B cell (primary cell): Measurements from ENCODE around the gene ZNF554. TPM values are rescaled to one million over a fixed set of nuclear protein-coding genes. Genes with fewer than 3 reads are reported as not detected.

Source experiments
- ATAC-seq: fragments of 200-7000 bp; cut with Tn5 transposase; one replicate; pipeline ENCODE4 v1.10.0; 2021; ENCODE audit warnings: low read depth, mild to moderate bottlenecking, moderate number of reproducible peaks, moderate library complexity
- CTCF ChIA-PET: fragments of 350-600 bp; sonication (Branson Sonifier 250); formaldehyde crosslinking; loops from one replicate; lab custom pipeline; 2021; ENCODE audit warnings: antibody characterized with exemption, inconsistent platforms; lab: Charles Lee
- POLR2A ChIA-PET: fragments of 350-600 bp; sonication (Branson Sonifier 250); formaldehyde crosslinking; loops from one replicate; lab custom pipeline; 2021; ENCODE audit warnings: antibody characterized with exemption; lab: Charles Lee
- DNase-seq: peaks from one replicate; pipeline ENCODE4 v3.0.0; 2013
- H2AFZ ChIP-seq: 2 replicates; pipeline ENCODE4 v1.6.1; 2012; ENCODE audit warnings: mild to moderate bottlenecking, low read depth, low read length; ENCODE audit not compliant: insufficient read depth, poor library complexity, severe bottlenecking
- H3K27ac ChIP-seq, 2 donors: 1 replicate in 1 of 2; 2 replicates in 1 of 2; pipeline ENCODE4 v1.5.1; 2012 to 2013; ENCODE audit warnings: low read length in 2 of 2, mild to moderate bottlenecking in 2 of 2, moderate library complexity in 1 of 2
- H3K27me3 ChIP-seq, 4 experiments: fragments of 200-600 bp in 1 of 4; sonication (generic) in 1 of 4; replicated peaks in 1 of 4; 1 replicate in 2 of 4; 2 replicates in 2 of 4; pipeline versions ENCODE4 v1.6.1 to v1.7.0; 2013 to 2016; ENCODE audit warnings: low read length in 3 of 4, mild to moderate bottlenecking in 2 of 4, mixed read lengths in 1 of 4, moderate library complexity in 1 of 4; ENCODE audit not compliant: insufficient read depth in 4 of 4, control insufficient read depth in 3 of 4; ENCODE audit errors: control extremely low read depth in 1 of 4
- H3K36me3 ChIP-seq, 2 experiments: replicated peaks in 1 of 2; 1 replicate in 1 of 2; 2 replicates in 1 of 2; pipeline versions ENCODE4 v1.6.1 to v1.7.1; 2013; ENCODE audit warnings: low read length in 1 of 2; ENCODE audit not compliant: insufficient read depth in 2 of 2, control insufficient read depth in 1 of 2; ENCODE audit errors: control extremely low read depth in 1 of 2, extremely low read depth in 1 of 2
- H3K4me1 ChIP-seq, 2 donors: fragments of 200-600 bp in 1 of 2; sonication (generic) in 1 of 2; 1 replicate in 1 of 2; 2 replicates in 1 of 2; pipeline versions ENCODE4 v1.5.1 to v1.6.1; 2013 to 2017; ENCODE audit warnings: low read length in 2 of 2; ENCODE audit not compliant: control insufficient read depth in 2 of 2, insufficient read depth in 2 of 2
- H3K4me2 ChIP-seq: replicated peaks from 2 replicates; pipeline ENCODE3; 2012; ENCODE audit warnings: mild to moderate bottlenecking, low read depth, low read length; ENCODE audit not compliant: poor library complexity, severe bottlenecking
- H3K4me3 ChIP-seq, 5 experiments: fragments of 200-600 bp in 1 of 5; sonication (generic) in 1 of 5; 1 replicate in 3 of 5; 2 replicates in 2 of 5; pipeline versions ENCODE4 v1.5.1 to v1.7.0; 2011 to 2016; ENCODE audit warnings: low read length in 4 of 5, mild to moderate bottlenecking in 4 of 5, low read depth in 2 of 5, control low read depth in 1 of 5, moderate library complexity in 1 of 5; ENCODE audit not compliant: insufficient read depth in 1 of 5; ENCODE audit errors: control extremely low read depth in 1 of 5, extremely low read depth in 1 of 5
- H3K79me2 ChIP-seq: fragments of 200-600 bp; sonication (generic); one replicate; pipeline ENCODE4 v1.6.0; 2016; ENCODE audit warnings: low read length; ENCODE audit not compliant: control insufficient read depth, insufficient read depth
- H3K9ac ChIP-seq: fragments of 200-600 bp; sonication (generic); 2 replicates; pipeline ENCODE4 v1.6.1; 2017; ENCODE audit warnings: mild to moderate bottlenecking, low read length, moderate library complexity
- H3K9me3 ChIP-seq, 3 donors: one replicate each; pipeline versions ENCODE4 v1.6.1 to v1.7.1; 2013; ENCODE audit warnings: low read length in 2 of 3; ENCODE audit not compliant: control insufficient read depth in 2 of 3, insufficient read depth in 1 of 3; ENCODE audit errors: control extremely low read depth in 1 of 3
- H4K20me1 ChIP-seq: 2 replicates; pipeline ENCODE4 v1.6.0; 2012; ENCODE audit warnings: mild to moderate bottlenecking, low read length; ENCODE audit not compliant: insufficient read depth, control insufficient read depth, poor library complexity, severe bottlenecking
- H3K27ac Mint-ChIP-seq: one replicate; pipeline ENCODE4 v1.8.0; 2021; ENCODE audit warnings: mixed read lengths
- H3K27me3 Mint-ChIP-seq: one replicate; pipeline ENCODE4 v1.8.0; 2021; ENCODE audit warnings: mixed read lengths
- H3K4me1 Mint-ChIP-seq: one replicate; pipeline ENCODE4 v1.8.0; 2021; ENCODE audit warnings: mixed read lengths
- H3K4me3 Mint-ChIP-seq: one replicate; pipeline ENCODE4 v1.8.0; 2021; ENCODE audit warnings: mixed read lengths
- H3K9me3 Mint-ChIP-seq: one replicate; pipeline ENCODE4 v1.8.0; 2022; ENCODE audit warnings: mixed read lengths; ENCODE audit not compliant: insufficient read depth
- CTCF ChIP-seq: fragments of 200-600 bp; IDR thresholded peaks from one replicate; pipeline ENCODE4 v1.8.0; 2022; ENCODE audit warnings: antibody characterized with exemption, mild to moderate bottlenecking
- EZH2 ChIP-seq: IDR thresholded peaks from 2 replicates; pipeline ENCODE4 v1.6.1; 2012; ENCODE audit warnings: borderline replicate concordance, low read depth, mild to moderate bottlenecking, moderate library complexity, low read length; ENCODE audit not compliant: insufficient read depth, poor library complexity, severe bottlenecking
- WGBS: methylation state at CpG from one replicate; pipeline ENCODE4 v1.1.5; 2013; ENCODE audit warnings: missing lambda C conversion rate; ENCODE audit not compliant: insufficient coverage; 5-methylcytosine and 5-hydroxymethylcytosine counted together
- intact Hi-C: fragments of 100-400 bp; cut with micrococcal nuclease; formaldehyde crosslinking; loops from one replicate; pipeline ENCODE4 v1.10.0; 2022
- polyA plus RNA-seq: library from polyadenylated mRNA; depleted of rRNA; stranded (reverse); fragments of >200 nt; gene quantifications from 2 replicates; pipeline ENCODE4 v1.2.3, GENCODE V29; 2012
- total RNA-seq, 2 donors: library from RNA; stranded (reverse); fragments of 120-200 nt in 1 of 2; gene quantifications; 1 replicate in 1 of 2; 2 replicates in 1 of 2; pipeline versions ENCODE4 v1.2.3 to v1.2.4, GENCODE V29; 2013 to 2022

Gene ZNF554
- total and polyA plus RNA-seq, 2 donors (not counting 1 experiment from before 2014, with no cell fraction given) = 2.8 to 5.9 TPM

GRCh38 chr19:2823646-2824045, 4.0 kb downstream of the ZNF554 start:
- H3K4me1 ChIP-seq = peaks cover 4 to 15% of the 10 kb centered on the region in 2 donors
- H3K4me1 Mint-ChIP-seq = peaks cover 12% of the 10 kb centered on the region
- H3K27ac ChIP-seq = no peak overlapping the region
- CTCF ChIA-PET = interaction anchor here (1.2 kb wide), 1 partner anchor 9 kb away, joined by 3 read pairs; no protein-coding TSS in a partner anchor
- no peaks in the 10 kb centered on the region for H3K9me3 Mint-ChIP-seq
- H3K4me3 Mint-ChIP-seq = no peak overlapping the region
- no peaks in the 10 kb centered on the region for H3K36me3 ChIP-seq
- 94% methylated on average over 9 of the region's 9 CpGs for WGBS
- DNase-seq (no peak), ATAC-seq (no peak)
- H2AFZ ChIP-seq = no peak overlapping the region
- H3K27me3 Mint-ChIP-seq = no peaks in the 10 kb centered on the region
- peaks cover 0 to 2% (median 0%) of the 10 kb centered on the region in 3 donors for H3K9me3 ChIP-seq
- H3K79me2 ChIP-seq = peaks cover 10% of the 10 kb centered on the region
- H4K20me1 ChIP-seq = no peaks in the 10 kb centered on the region
- no peak overlapping the region for H3K4me3 ChIP-seq
- intact Hi-C loops = no loop called here
- H3K4me2 ChIP-seq = no peak overlapping the region
- no peak overlapping the region for H3K9ac ChIP-seq
- no peak for TF ChIP-seq EZH2
- TF ChIP-seq CTCF = no peak
- H3K27me3 ChIP-seq = no peaks in the 10 kb centered on the region
- POLR2A ChIA-PET = no interaction called here
- no peak overlapping the region for H3K27ac Mint-ChIP-seq

GRCh38 chr19:2824129-2824528, 4.5 kb downstream of the ZNF554 start:
- no peaks in the 10 kb centered on the region for H3K27me3 Mint-ChIP-seq
- Histone ChIP-seq H3K9me3 (peaks cover 0 to 2% (median 0%) of the 10 kb centered on the region in 3 donors), H4K20me1 (no peaks in the 10 kb centered on the region), H2AFZ (no peak overlapping the region), H3K27ac (no peak overlapping the region), H3K36me3 (no peaks in the 10 kb centered on the region), H3K4me2 (no peak overlapping the region), H3K9ac (no peak overlapping the region), H3K27me3 (no peaks in the 10 kb centered on the region), H3K4me3 (no peak overlapping the region), H3K4me1 (peaks cover 4 to 13% of the 10 kb centered on the region in 2 donors), H3K79me2 (peaks cover 10% of the 10 kb centered on the region)
- 83% methylated on average over 8 of the region's 8 CpGs for WGBS
- no peaks in the 10 kb centered on the region for H3K9me3 Mint-ChIP-seq
- no peak overlapping the region for H3K4me3 Mint-ChIP-seq
- peaks cover 12% of the 10 kb centered on the region for H3K4me1 Mint-ChIP-seq
- intact Hi-C loops = no loop called here
- DNase-seq = no peak
- TF ChIP-seq EZH2 (no peak), CTCF (no peak)
- no peak overlapping the region for H3K27ac Mint-ChIP-seq
- CTCF ChIA-PET = interaction anchor here (1.2 kb wide), 1 partner anchor 8 kb away, joined by 3 read pairs; no protein-coding TSS in a partner anchor
- no peak for ATAC-seq
- POLR2A ChIA-PET = no interaction called here
